GM12892 (cell line): ENCODE results near the gene ADM2.

Experiments
- POLR2A ChIP-seq: IDR thresholded peaks from 2 replicates; pipeline ENCODE4 v1.6.1; 2011; ENCODE audit warnings: low read depth, low read length, control low read depth
- TAF1 ChIP-seq: IDR thresholded peaks from 2 replicates; pipeline ENCODE4 v1.6.1; 2011; ENCODE audit warnings: low read depth, mild to moderate bottlenecking, control low read depth, low read length, borderline replicate concordance

DNA sequence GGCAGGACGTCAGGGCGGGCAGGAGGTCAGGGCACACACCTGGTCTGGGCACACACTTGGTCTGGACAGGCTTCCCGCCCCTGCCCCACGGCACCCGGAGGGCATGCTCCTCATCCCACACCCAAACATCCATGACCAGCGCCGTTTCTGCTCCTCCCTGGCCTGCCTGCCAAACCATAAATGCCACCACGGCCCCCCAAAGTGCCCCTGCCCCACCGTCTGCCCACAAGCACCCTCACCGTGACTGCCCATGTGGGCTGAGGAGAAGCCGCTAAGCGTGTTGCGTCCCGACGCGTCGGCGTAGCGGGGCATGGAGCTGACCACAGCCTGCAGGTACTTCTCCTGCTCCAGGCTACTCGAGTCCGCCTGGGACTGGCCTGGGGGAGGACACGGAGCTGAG, 22.3 kb upstream of the ADM2 start:
- TF ChIP-seq POLR2A (no peak), TAF1 (no peak)
